ENCODE measurements around the gene CSNK1D. TPM values are rescaled to one million over a fixed set of nuclear protein-coding genes. Genes with fewer than 3 reads are reported as not detected.

Gene CSNK1D
- total and polyA plus RNA-seq, 2 experiments from 2014 or later = 55.3 to 66.4 TPM

DNA sequence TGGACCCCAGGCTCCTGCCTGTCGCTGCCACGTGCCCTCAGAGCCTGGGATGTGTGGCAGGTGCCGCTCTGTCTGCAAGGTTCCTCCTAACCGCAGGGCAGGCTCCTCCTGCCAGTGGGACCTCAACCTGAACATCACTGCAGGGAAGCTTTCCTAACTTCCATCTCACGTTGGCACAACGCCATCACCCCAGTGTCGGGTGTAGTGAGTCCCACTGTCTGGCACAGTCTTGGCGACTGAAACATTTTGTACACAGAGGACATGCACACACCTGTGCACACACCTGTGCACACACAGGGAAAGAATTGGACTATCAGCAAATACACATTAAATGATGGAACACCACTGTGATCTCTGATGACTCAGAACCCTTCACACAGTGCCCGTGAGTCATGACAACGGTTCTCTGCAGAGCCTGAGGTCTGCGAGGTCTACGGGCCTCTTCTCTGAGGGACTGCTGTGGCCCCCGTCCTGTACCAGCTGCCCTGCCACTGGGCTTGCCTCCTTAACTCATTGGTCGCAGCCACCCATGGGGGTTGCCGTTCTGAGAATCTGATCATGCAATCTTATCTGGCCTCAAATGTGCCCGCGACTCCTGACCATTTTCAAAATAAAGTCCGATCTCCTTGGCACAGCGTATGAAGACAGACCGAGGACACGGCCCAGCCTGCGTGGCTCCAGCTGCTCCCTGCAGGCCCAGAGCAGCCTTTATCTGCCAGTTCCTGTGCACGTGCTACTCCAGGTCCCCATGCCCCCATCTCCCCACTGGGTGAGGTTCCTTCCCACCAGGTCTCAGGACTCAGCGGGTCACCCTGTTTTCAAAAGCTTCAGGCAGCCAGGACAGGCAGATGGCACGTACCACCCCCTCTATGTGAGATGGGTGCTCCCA lies 68.4 kb downstream of the CSNK1D start (continued):
- TF ChIP-seq, protein P1, sequence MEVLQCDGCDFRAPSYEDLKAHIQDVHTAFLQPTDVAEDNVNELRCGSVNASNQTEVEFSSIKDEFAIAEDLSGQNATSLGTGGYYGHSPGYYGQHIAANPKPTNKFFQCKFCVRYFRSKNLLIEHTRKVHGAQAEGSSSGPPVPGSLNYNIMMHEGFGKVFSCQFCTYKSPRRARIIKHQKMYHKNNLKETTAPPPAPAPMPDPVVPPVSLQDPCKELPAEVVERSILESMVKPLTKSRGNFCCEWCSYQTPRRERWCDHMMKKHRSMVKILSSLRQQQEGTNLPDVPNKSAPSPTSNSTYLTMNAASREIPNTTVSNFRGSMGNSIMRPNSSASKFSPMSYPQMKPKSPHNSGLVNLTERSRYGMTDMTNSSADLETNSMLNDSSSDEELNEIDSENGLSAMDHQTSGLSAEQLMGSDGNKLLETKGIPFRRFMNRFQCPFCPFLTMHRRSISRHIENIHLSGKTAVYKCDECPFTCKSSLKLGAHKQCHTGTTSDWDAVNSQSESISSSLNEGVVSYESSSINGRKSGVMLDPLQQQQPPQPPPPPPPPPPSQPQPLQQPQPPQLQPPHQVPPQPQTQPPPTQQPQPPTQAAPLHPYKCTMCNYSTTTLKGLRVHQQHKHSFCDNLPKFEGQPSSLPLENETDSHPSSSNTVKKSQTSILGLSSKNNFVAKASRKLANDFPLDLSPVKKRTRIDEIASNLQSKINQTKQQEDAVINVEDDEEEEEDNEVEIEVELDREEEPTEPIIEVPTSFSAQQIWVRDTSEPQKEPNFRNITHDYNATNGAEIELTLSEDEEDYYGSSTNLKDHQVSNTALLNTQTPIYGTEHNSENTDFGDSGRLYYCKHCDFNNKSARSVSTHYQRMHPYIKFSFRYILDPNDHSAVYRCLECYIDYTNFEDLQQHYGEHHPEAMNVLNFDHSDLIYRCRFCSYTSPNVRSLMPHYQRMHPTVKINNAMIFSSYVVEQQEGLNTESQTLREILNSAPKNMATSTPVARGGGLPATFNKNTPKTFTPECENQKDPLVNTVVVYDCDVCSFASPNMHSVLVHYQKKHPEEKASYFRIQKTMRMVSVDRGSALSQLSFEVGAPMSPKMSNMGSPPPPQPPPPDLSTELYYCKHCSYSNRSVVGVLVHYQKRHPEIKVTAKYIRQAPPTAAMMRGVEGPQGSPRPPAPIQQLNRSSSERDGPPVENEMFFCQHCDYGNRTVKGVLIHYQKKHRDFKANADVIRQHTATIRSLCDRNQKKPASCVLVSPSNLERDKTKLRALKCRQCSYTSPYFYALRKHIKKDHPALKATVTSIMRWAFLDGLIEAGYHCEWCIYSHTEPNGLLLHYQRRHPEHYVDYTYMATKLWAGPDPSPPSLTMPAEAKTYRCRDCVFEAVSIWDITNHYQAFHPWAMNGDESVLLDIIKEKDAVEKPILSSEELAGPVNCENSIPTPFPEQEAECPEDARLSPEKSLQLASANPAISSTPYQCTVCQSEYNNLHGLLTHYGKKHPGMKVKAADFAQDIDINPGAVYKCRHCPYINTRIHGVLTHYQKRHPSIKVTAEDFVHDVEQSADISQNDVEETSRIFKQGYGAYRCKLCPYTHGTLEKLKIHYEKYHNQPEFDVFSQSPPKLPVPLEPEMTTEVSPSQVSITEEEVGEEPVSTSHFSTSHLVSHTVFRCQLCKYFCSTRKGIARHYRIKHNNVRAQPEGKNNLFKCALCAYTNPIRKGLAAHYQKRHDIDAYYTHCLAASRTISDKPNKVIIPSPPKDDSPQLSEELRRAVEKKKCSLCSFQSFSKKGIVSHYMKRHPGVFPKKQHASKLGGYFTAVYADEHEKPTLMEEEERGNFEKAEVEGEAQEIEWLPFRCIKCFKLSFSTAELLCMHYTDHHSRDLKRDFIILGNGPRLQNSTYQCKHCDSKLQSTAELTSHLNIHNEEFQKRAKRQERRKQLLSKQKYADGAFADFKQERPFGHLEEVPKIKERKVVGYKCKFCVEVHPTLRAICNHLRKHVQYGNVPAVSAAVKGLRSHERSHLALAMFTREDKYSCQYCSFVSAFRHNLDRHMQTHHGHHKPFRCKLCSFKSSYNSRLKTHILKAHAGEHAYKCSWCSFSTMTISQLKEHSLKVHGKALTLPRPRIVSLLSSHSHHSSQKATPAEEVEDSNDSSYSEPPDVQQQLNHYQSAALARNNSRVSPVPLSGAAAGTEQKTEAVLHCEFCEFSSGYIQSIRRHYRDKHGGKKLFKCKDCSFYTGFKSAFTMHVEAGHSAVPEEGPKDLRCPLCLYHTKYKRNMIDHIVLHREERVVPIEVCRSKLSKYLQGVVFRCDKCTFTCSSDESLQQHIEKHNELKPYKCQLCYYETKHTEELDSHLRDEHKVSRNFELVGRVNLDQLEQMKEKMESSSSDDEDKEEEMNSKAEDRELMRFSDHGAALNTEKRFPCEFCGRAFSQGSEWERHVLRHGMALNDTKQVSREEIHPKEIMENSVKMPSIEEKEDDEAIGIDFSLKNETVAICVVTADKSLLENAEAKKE (CRISPR knock-in tag; IDR thresholded peaks at IDR 0.05) = no peak
- TF ChIP-seq JUNB (IDR thresholded peaks at IDR 0.05; ENCODE audit: unreplicated experiment) (no peak), ZNF114 (CRISPR knock-in tag; IDR thresholded peaks at IDR 0.05) (no peak), ZNF331 (CRISPR knock-in tag; IDR thresholded peaks at IDR 0.05; ENCODE audit: low read depth) (no peak), NANOG (IDR thresholded peaks at IDR 0.05; ENCODE audit: borderline replicate concordance) (no peak), STAT1 (IDR thresholded peaks at IDR 0.05; ENCODE audit: unreplicated experiment) (no peak), EZH2phosphoT487 (IDR thresholded peaks at IDR 0.05; ENCODE audit: unreplicated experiment) (no peak), CREB1 (CRISPR knock-in tag; IDR thresholded peaks at IDR 0.05; ENCODE audit: low read depth) (no peak), EZH2 (IDR thresholded peaks at IDR 0.05; ENCODE audit: low read depth, unreplicated experiment) (no peak)
- TF ChIP-seq, protein P2, sequence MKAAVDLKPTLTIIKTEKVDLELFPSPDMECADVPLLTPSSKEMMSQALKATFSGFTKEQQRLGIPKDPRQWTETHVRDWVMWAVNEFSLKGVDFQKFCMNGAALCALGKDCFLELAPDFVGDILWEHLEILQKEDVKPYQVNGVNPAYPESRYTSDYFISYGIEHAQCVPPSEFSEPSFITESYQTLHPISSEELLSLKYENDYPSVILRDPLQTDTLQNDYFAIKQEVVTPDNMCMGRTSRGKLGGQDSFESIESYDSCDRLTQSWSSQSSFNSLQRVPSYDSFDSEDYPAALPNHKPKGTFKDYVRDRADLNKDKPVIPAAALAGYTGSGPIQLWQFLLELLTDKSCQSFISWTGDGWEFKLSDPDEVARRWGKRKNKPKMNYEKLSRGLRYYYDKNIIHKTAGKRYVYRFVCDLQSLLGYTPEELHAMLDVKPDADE (IDR thresholded peaks at IDR 0.05) = no peak
- TF ChIP-seq, protein P3, sequence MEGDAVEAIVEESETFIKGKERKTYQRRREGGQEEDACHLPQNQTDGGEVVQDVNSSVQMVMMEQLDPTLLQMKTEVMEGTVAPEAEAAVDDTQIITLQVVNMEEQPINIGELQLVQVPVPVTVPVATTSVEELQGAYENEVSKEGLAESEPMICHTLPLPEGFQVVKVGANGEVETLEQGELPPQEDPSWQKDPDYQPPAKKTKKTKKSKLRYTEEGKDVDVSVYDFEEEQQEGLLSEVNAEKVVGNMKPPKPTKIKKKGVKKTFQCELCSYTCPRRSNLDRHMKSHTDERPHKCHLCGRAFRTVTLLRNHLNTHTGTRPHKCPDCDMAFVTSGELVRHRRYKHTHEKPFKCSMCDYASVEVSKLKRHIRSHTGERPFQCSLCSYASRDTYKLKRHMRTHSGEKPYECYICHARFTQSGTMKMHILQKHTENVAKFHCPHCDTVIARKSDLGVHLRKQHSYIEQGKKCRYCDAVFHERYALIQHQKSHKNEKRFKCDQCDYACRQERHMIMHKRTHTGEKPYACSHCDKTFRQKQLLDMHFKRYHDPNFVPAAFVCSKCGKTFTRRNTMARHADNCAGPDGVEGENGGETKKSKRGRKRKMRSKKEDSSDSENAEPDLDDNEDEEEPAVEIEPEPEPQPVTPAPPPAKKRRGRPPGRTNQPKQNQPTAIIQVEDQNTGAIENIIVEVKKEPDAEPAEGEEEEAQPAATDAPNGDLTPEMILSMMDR (conservative IDR thresholded peaks at IDR 0.05; ENCODE audit: low read depth in 2 of 2) = no peak
